ENCODE data around the gene RAD51B. TPM values are rescaled to one million over a fixed set of nuclear protein-coding genes. Genes with fewer than 3 reads are reported as not detected.

RAD51B gene
- total RNA-seq, 1 experiment from 2014 or later, result 29.9 TPM

- no peaks in the 10 kb centered on the region for H3K9me2 ChIP-seq (ENCODE audit: insufficient read depth)
- intact Hi-C loops (cut with micrococcal nuclease; ENCODE audit: unreplicated experiment), result loop anchor here (5.0 kb wide), 1 partner anchor 284 kb away; no protein-coding TSS in a partner anchor
- no peaks in the 10 kb centered on the region for H4K20me1 ChIP-seq (ENCODE audit: insufficient read depth)
- no peak overlapping the region for H3K4me3 ChIP-seq
- H3K27me3 ChIP-seq (ENCODE audit: insufficient read depth, low read depth), result no peaks in the 10 kb centered on the region
- H3K36me3 ChIP-seq (ENCODE audit: low read depth), result no peaks in the 10 kb centered on the region
- H3K79me2 ChIP-seq (ENCODE audit: low read depth), result no peaks in the 10 kb centered on the region
- H3K27ac ChIP-seq, result no peak overlapping the region
- CTCF ChIA-PET, result no interaction called here
- H3K4me2 ChIP-seq, result no peak overlapping the region
- peaks cover 51% of the 10 kb centered on the region for H3K4me1 ChIP-seq (replicated peaks; ENCODE audit: insufficient read depth)
- no peak for DNase-seq
- peaks cover 37% of the 10 kb centered on the region for H3F3A ChIP-seq (ENCODE audit: insufficient read depth, low read depth)
- POLR2A ChIA-PET (ENCODE audit: unreplicated experiment), result interaction anchor here (0.6 to 0.7 kb wide), 3 partner anchors 111 to 546 kb away, joined by 4 to 6 read pairs (median 5); no protein-coding TSS in a partner anchor
- TF ChIP-seq EZH2 (IDR thresholded peaks at IDR 0.05; ENCODE audit: low read depth) (no peak), CTCF (conservative IDR thresholded peaks at IDR 0.05) (no peak)
- H3K9me3 ChIP-seq (ENCODE audit: insufficient read depth, low read depth), result no peaks in the 10 kb centered on the region; the same call in 1 of the 2 replicates
- no TSS peak for BruUV-seq (replicated peaks)
- H2AFZ ChIP-seq, result no peak overlapping the region
These were observed 427.2 kb downstream of the RAD51B start for GRCh38 chr14:68246786-68247105.

GRCh38 chr14:68247274-68247673 lies 427.7 kb downstream of the RAD51B start:
- Histone ChIP-seq H3K4me1 (replicated peaks; ENCODE audit: insufficient read depth) (peaks cover 56% of the 10 kb centered on the region), H3F3A (ENCODE audit: insufficient read depth, low read depth) (peaks cover 41% of the 10 kb centered on the region), H3K9me3 (ENCODE audit: insufficient read depth, low read depth) (no peaks in the 10 kb centered on the region; the same call in 1 of the 2 replicates), H3K4me3 (no peak overlapping the region), H3K9me2 (ENCODE audit: insufficient read depth) (no peaks in the 10 kb centered on the region), H3K4me2 (no peak overlapping the region), H3K27me3 (ENCODE audit: insufficient read depth, low read depth) (no peaks in the 10 kb centered on the region), H3K79me2 (ENCODE audit: low read depth) (no peaks in the 10 kb centered on the region), H3K36me3 (ENCODE audit: low read depth) (no peaks in the 10 kb centered on the region), H3K27ac (no peak overlapping the region), H2AFZ (no peak overlapping the region), H4K20me1 (ENCODE audit: insufficient read depth) (no peaks in the 10 kb centered on the region)
- CTCF ChIA-PET, result interaction anchor here (0.6 to 1.7 kb wide), 2 partner anchors 408 to 1959 kb away, joined by 4 to 13 read pairs; no protein-coding TSS in a partner anchor
- intact Hi-C loops (cut with micrococcal nuclease; ENCODE audit: unreplicated experiment), result loop anchor here (5.0 kb wide), 1 partner anchor 285 kb away; no protein-coding TSS in a partner anchor
- TF ChIP-seq EZH2 (IDR thresholded peaks at IDR 0.05; ENCODE audit: low read depth) (no peak), CTCF (conservative IDR thresholded peaks at IDR 0.05) (no peak)
- POLR2A ChIA-PET (ENCODE audit: unreplicated experiment), result interaction anchor here (0.6 to 0.7 kb wide), 8 partner anchors 14 to 546 kb away, joined by 4 to 15 read pairs (median 6); no protein-coding TSS in a partner anchor
- no TSS peak for BruUV-seq (replicated peaks)
- no peak for DNase-seq

GRCh38 chr14:68247676-68248268 lies 428.2 kb downstream of the RAD51B start:
- DNase-seq, result no peak
- Histone ChIP-seq H3K4me3 (no peak overlapping the region), H3K27ac (peak overlapping the region; percentile 93; the same call in 1 of the 2 replicates), H3K9me2 (ENCODE audit: insufficient read depth) (no peaks in the 10 kb centered on the region), H3K4me2 (peak overlapping the region; percentile 57), H2AFZ (no peak overlapping the region), H4K20me1 (ENCODE audit: insufficient read depth) (no peaks in the 10 kb centered on the region), H3K4me1 (replicated peaks; ENCODE audit: insufficient read depth) (peaks cover 61% of the 10 kb centered on the region), H3K36me3 (ENCODE audit: low read depth) (no peaks in the 10 kb centered on the region), H3F3A (ENCODE audit: insufficient read depth, low read depth) (peaks cover 46% of the 10 kb centered on the region), H3K27me3 (ENCODE audit: insufficient read depth, low read depth) (no peaks in the 10 kb centered on the region), H3K9me3 (ENCODE audit: insufficient read depth, low read depth) (no peaks in the 10 kb centered on the region; the same call in 1 of the 2 replicates), H3K79me2 (ENCODE audit: low read depth) (no peaks in the 10 kb centered on the region)
- CTCF ChIA-PET, result interaction anchor here (0.6 to 1.7 kb wide), 2 partner anchors 408 to 1960 kb away, joined by 4 to 13 read pairs; no protein-coding TSS in a partner anchor
- BruUV-seq (replicated peaks), result no TSS peak
- intact Hi-C loops (cut with micrococcal nuclease; ENCODE audit: unreplicated experiment), result loop anchor here (1.0 to 5.0 kb wide), 12 partner anchors 101 to 569 kb away; no protein-coding TSS in a partner anchor
- POLR2A ChIA-PET (ENCODE audit: unreplicated experiment), result interaction anchor here (0.6 kb wide), 5 partner anchors 15 to 540 kb away, joined by 4 to 15 read pairs (median 7); no protein-coding TSS in a partner anchor
- no peak for TF ChIP-seq CTCF (conservative IDR thresholded peaks at IDR 0.05)
- no peak for TF ChIP-seq EZH2 (IDR thresholded peaks at IDR 0.05; ENCODE audit: low read depth)
